ENCODE measurements around the gene CDH24.

CDH24 gene

DNA sequence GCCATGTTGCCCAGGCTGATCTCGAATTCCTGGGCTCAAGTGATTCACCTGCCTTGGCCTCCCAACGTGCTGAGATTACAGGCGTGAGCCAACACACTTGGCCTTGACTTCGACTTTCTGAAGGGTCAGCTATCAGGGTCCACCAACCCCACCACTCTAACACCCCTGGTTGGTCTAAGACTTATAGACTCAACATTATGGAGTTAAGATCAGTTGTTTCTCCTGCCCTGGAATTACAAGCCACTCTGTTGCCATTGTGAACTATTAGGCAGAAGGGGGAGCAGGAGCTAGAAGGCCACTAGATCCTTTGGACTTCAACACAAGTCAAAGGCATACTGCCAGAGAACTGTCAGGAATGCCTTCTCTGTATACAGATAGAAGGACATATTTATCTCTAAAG lies 17.2 kb downstream of the CDH24 start:
- Histone ChIP-seq H3F3A (ENCODE audit: insufficient read depth, low read length) (no peaks in the 10 kb centered on the region), H3K9me2 (ENCODE audit: low read depth, low read length) (no peaks in the 10 kb centered on the region), H3K27ac (ENCODE audit: low read depth, low read length, poor library complexity, severe bottlenecking) (no peak overlapping the region), H3K27me3 (ENCODE audit: insufficient read depth, low read length) (peaks cover 1% of the 10 kb centered on the region; the same call in 1 of the 2 replicates), H3K4me3 (ENCODE audit: low read depth, low read length, poor library complexity, severe bottlenecking) (no peak overlapping the region), H3K9me3 (ENCODE audit: low read length) (no peaks in the 10 kb centered on the region), H3K4me1 (ENCODE audit: insufficient read depth, low read length, severe bottlenecking) (peaks cover 8% of the 10 kb centered on the region), H2AFZ (ENCODE audit: low read length) (no peak overlapping the region), H3K4me2 (ENCODE audit: low read length) (no peak overlapping the region), H3K9ac (ENCODE audit: low read length) (no peak overlapping the region), H4K20me1 (ENCODE audit: insufficient read depth, low read length) (no peaks in the 10 kb centered on the region), H3K36me3 (ENCODE audit: insufficient read depth, low read length) (no peaks in the 10 kb centered on the region), H3K79me2 (ENCODE audit: insufficient read depth, low read length) (no peaks in the 10 kb centered on the region)
- TF ChIP-seq, protein P1, sequence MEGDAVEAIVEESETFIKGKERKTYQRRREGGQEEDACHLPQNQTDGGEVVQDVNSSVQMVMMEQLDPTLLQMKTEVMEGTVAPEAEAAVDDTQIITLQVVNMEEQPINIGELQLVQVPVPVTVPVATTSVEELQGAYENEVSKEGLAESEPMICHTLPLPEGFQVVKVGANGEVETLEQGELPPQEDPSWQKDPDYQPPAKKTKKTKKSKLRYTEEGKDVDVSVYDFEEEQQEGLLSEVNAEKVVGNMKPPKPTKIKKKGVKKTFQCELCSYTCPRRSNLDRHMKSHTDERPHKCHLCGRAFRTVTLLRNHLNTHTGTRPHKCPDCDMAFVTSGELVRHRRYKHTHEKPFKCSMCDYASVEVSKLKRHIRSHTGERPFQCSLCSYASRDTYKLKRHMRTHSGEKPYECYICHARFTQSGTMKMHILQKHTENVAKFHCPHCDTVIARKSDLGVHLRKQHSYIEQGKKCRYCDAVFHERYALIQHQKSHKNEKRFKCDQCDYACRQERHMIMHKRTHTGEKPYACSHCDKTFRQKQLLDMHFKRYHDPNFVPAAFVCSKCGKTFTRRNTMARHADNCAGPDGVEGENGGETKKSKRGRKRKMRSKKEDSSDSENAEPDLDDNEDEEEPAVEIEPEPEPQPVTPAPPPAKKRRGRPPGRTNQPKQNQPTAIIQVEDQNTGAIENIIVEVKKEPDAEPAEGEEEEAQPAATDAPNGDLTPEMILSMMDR (IDR thresholded peaks at IDR 0.05; ENCODE audit: low read length), result no peak
- no peak for TF ChIP-seq EZH2 (IDR thresholded peaks at IDR 0.05; ENCODE audit: borderline replicate concordance, low read length)

DNA sequence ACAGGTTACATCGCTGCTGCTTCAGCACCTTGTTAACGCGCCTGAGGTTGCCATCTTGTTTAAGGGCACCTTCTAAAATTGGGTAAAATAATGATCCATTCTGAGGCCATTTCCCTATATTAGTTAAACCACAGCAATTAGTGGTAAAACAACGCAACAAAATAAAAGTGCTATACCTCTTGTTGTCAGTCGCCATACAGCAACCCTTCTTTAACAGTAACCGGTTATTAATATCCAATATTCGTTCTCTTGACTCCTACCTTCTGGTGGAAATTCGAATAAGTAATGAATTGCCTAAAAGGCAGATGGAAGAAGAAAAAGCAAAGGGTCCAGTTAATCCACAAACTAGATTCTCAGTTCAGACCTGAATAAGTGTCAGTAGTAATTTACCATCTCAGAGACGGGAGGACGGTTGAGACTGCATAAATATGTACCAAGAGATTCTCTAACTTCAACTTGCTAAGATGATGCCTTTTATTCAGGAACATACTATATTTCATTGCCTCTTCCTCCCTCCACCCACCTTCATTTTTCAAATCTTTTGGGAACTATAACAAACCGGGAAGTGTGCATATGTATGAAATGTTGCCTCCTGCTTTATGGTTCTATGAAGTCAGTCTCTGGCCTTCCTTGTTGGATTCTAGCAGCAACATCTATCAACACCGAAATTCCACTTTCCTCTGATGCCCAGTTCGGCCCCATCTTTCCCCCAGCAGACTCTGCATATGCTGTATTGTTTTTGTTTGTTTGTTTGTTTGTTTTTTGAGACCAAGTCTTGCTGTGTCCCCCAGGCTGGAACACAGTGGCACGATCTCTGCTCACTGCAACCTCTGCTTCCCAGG lies 21.8 kb downstream of the CDH24 start:
- H3K9ac ChIP-seq (ENCODE audit: low read length), result peak overlapping the region; percentile 93; the same call in 1 of the 2 replicates
- TF ChIP-seq EZH2 (IDR thresholded peaks at IDR 0.05; ENCODE audit: borderline replicate concordance, low read length), result no peak
- TF ChIP-seq, protein P1 (IDR thresholded peaks at IDR 0.05; ENCODE audit: low read length), result no peak
- H3F3A ChIP-seq (ENCODE audit: insufficient read depth, low read length), result no peaks in the 10 kb centered on the region
- no peaks in the 10 kb centered on the region for H3K27me3 ChIP-seq (ENCODE audit: insufficient read depth, low read length)
- H3K27ac ChIP-seq (ENCODE audit: low read depth, low read length, poor library complexity, severe bottlenecking), result peak overlapping the region; percentile 84
- no peaks in the 10 kb centered on the region for H4K20me1 ChIP-seq (ENCODE audit: insufficient read depth, low read length)
- H3K9me3 ChIP-seq (ENCODE audit: low read length), result no peaks in the 10 kb centered on the region
- peaks cover 35% of the 10 kb centered on the region for H3K36me3 ChIP-seq (ENCODE audit: insufficient read depth, low read length)
- peak overlapping the region; percentile 92 for H3K4me3 ChIP-seq (ENCODE audit: low read depth, low read length, poor library complexity, severe bottlenecking)
- peaks cover 19% of the 10 kb centered on the region for H3K4me1 ChIP-seq (ENCODE audit: insufficient read depth, low read length, severe bottlenecking)
- peak overlapping the region; percentile 90 for H2AFZ ChIP-seq (ENCODE audit: low read length)
- no peaks in the 10 kb centered on the region for H3K9me2 ChIP-seq (ENCODE audit: low read depth, low read length)
- peak overlapping the region; percentile 56 for H3K4me2 ChIP-seq (ENCODE audit: low read length)
- H3K79me2 ChIP-seq (ENCODE audit: insufficient read depth, low read length), result peaks cover 15% of the 10 kb centered on the region

DNA sequence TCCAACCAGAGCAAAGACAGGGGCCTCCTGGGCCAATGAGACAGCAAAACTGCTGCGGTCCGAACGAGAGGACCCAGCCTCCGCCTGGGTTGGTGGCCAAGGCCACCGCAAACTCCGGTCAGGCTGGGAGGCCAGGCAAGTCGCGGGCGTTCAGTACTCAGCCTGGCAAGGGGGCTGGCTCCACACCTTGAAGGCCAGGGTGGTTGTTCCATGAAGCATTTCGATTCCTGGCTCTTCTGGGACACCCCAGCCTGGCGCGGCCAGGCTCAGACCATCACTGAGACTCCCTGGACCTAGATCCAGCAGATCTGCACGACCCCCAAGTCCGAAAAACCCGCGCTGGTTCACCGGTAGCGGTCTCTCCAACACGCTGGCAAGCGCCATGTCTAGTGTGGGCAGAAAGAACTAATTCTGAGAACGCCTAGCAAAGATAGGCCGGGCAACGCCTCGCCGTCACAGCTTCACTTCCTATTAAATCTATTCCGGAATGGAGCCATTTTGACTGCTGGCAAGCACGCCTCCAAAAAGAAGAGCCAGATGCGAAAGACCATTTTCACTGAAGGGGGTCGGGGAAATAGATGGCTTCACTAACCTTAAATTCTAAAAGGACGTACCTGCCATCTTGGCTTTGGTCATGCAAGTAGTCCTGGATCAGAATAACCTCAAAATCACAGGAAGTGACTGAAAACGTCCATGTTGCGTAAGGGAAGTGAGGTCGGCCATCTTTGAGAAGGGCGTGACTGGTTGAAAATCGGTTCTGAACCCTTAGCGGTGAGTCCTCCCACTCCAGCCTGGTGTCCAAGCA lies 22.6 kb downstream of the CDH24 start, which contains the start of gene PSMB5:
PSMB5 (minus strand) TSS at position 403 of the 805 bp plus-strand sequence; CDS start at position 384, 19 bp downstream.
- Histone ChIP-seq H3K4me1 (ENCODE audit: insufficient read depth, low read length, severe bottlenecking) (peaks cover 19% of the 10 kb centered on the region), H3K4me3 (ENCODE audit: low read depth, low read length, poor library complexity, severe bottlenecking) (peak within 1 kb of the TSS; percentile 92), H3K9ac (ENCODE audit: low read length) (peak within 1 kb of the TSS; percentile 93), H4K20me1 (ENCODE audit: insufficient read depth, low read length) (no peaks in the 10 kb centered on the region), H3K9me3 (ENCODE audit: low read length) (no peaks in the 10 kb centered on the region), H3K4me2 (ENCODE audit: low read length) (peak within 1 kb of the TSS; percentile 56), H3K27ac (ENCODE audit: low read depth, low read length, poor library complexity, severe bottlenecking) (peak within 1 kb of the TSS; percentile 84), H3K27me3 (ENCODE audit: insufficient read depth, low read length) (no peaks in the 10 kb centered on the region), H3F3A (ENCODE audit: insufficient read depth, low read length) (no peaks in the 10 kb centered on the region), H2AFZ (ENCODE audit: low read length) (peak within 1 kb of the TSS; percentile 90), H3K79me2 (ENCODE audit: insufficient read depth, low read length) (peaks cover 15% of the 10 kb centered on the region), H3K36me3 (ENCODE audit: insufficient read depth, low read length) (peaks cover 39% of the 10 kb centered on the region), H3K9me2 (ENCODE audit: low read depth, low read length) (no peaks in the 10 kb centered on the region)
- no peak for TF ChIP-seq EZH2 (IDR thresholded peaks at IDR 0.05; ENCODE audit: borderline replicate concordance, low read length)
- TF ChIP-seq, protein P1 (IDR thresholded peaks at IDR 0.05; ENCODE audit: low read length), result no peak
